ENCODE measurements around the gene PTCH1.

The PTCH1 gene

DNA sequence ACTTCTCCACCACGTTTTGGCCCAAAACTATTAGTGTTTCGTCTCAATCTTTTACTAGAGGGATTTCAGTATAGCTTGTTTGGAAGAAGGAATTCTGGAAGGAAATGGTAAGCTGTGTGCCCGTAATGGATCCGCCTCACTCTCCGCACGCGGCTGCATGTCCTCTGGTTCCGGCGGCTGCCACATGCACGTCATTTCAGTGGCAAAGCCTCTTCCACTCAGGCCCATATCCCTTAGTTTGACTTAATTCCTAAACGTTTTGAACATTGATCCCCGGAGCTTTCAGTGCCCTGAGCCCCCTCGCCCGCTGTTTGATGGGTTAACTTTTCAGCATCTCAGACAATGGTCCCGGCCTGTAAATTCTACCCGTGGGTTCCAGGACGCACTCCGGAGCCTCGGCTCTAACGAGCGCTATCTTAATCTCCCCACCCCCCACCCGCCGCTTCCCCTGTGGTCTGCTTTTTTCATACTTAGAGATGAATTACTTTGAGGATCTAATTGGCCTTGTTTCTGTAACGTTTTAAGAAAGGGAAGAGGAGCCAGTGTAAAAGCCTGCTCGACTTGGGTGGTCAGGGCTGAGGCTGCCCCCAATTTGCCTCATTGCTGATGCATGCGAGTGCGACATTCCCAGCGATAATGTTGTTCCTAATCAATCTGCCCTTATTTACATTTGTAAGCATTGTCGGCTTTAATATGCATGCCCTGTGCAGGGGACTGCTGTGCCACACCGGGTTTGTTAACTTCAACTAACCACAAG lies 4.6 kb downstream of the PTCH1 start:
- DNase-seq, result no peak

DNA sequence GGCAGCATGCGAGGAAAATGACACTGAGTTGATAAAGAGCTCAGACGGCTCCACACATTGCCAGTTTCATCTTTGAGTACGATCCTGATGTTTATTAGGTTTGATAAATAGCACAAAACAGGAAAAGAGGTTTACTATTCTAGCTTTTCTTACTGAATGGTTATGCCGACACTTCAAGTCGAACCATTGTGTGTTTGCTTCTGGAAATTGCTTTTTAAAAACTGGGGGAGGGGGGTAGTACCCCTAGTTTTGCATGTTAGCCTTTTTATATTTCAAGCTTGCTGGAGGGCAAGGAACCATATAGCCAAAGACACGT lies 5.2 kb downstream of the PTCH1 start:
- no peak for DNase-seq

DNA sequence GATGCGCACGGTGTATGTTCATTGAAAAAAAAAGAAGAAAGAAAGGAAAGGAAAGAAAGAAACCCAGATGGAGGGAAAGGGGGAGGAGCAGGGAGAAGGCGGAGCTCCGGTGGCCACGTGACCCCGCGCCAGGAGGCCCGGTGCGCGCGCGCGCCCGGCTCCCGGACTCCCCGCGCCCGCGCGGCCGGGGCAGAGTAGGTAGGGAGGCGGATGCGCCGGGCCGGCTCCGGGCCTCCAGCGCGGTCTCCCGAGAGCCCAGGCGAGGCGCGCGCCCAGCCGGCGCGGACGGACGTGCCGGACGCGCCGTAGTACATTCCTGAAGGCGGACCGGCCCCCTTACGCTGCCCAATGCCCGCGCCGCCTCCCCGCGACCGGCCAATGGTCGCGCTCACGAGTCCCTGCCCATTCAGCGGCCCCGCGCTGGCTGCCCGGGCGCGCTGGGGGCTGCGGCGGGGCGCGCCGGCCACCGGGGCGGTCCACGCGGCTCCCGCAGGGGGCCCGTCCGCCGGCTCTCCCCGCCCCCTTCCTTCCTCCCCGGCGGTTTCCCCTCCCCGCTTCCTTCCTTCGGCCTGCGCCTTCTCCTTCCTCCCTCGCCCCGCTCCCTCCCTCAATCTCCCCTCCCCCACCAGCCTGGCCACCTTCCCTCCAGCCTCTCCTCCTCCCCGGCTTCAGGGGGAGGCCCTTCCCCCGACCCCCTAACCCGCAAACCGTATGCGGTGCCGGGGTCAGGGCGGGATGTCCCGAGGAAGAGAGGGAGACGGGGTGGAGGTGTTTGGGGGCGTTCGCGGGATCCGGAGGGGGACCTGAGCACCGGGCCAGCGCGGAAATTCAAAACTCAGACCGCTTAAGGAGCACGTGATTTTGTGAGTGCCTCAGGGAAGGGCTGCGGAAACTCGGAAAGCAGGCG lies 5.8 kb downstream of the PTCH1 start:
- peak; percentile 87 for DNase-seq

DNA sequence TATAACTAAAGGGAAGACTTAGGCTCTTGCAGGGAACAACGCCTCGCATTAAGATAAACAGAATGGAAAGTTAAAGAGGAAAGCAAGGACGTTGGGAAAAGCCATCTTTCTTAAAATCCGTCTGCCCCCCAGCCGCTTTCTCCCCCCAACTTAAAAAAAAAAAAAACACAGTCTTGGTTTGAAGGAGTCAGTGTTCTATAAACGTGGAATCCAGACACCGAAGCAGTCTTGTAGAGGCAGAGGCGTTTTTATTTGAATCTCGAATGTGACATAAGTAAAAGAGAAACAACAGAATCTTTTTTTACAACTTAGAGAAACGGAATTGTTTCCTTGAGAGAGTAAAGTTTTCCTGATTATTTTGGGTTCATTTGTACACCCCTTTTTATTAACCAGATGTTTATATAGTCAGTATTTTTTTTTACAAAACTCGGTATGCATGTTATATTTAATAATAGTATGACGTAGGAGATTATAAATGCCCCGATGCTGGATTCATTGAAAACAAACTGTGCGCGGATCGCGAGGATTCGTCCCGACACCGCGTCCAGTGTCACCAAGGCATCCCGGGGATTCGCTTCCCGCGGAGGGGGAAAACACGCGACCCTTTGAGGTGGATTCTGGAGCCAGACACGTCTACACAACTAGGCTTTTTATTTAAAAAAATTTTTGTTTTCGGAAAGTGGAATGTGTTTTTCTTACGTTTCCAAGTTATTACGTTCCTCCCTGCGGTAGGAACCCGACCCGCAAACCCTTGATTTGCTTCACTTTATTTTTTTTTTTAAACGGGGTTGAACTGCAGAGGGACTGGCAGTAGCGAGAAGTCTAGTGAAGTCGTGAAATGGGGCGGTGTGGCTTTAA lies 6.7 kb downstream of the PTCH1 start:
- DNase-seq, result no peak

DNA sequence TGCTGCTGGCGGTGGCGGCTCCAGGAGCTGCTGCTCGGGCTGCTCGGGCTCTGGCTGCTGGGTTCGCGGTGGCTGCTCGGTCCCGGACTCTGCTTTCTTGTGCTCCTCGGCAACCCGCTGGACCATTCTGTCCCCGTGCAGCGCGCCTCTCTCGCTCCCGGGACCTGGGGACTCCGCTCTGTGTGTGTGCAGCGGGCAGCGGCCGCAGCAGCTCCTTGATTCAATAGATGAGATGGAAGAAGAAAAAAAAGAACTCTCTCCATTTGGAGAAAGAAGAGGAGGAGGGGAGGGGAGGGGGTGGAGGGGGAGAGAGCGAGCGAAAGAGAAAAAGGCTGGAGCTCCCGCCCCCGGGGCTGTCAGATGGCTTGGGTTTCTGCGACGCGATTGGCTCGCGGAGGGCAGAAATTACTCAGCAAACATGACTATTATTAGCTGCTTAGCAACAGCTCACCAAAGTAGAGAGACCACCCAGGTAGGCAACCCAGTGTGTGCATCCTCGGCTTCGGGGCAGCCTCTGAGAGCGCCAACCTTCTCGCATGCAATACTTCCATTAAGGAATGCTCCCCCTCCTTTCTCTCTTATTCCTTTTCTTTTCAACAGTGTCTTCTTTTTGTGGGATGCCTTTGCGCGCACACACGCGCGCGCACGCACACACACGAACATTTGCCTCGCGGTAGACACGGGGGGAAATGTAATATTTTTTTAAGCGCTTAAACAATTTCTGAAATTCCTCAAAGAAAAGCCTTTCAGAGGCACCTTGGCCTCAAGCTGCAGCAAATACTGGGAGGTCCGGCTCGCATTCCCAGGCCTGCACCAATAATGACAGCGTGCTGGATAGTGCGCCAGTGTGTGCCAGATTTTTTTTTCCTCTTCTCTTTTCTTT lies 7.6 kb downstream of the PTCH1 start:
- peak; percentile 75 for DNase-seq

DNA sequence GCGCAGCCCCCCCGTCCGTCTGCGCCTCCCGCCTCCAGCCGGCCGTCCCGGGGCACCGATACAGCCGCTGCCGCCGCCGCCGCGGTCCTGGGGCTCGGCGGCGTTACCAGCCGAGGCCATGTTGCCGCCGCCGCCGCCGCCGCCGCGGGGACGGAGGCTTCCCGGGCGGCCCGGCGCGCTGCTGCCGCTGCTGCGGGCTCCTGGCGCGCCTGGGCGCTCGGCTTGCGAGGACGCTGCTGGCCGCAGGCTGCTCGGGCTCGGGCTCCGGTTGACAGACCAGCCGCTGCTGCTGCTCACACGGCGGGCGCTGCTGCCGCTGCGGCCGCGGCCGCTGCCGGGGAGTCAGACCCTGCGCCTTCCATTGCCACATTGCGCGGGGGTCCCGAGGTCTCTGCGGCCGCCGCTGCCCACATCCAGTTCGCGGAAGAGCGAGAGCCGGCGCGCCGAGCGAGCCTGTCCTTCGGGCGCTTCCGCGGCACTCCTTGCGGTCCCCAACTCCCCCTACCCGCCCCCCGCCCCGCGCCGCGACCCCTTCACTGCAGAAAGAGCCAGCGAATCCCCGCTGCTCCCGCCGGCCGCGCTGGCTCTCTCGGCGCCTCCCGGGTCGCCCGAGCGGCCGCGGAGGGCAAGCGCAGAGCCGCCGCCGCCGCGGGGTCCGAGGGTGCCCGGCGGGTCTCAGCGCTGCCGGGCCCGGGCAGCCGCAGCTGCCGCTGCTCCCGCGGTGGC lies 8.4 kb downstream of the PTCH1 start:
- DNase-seq, result peak; percentile 39

DNA sequence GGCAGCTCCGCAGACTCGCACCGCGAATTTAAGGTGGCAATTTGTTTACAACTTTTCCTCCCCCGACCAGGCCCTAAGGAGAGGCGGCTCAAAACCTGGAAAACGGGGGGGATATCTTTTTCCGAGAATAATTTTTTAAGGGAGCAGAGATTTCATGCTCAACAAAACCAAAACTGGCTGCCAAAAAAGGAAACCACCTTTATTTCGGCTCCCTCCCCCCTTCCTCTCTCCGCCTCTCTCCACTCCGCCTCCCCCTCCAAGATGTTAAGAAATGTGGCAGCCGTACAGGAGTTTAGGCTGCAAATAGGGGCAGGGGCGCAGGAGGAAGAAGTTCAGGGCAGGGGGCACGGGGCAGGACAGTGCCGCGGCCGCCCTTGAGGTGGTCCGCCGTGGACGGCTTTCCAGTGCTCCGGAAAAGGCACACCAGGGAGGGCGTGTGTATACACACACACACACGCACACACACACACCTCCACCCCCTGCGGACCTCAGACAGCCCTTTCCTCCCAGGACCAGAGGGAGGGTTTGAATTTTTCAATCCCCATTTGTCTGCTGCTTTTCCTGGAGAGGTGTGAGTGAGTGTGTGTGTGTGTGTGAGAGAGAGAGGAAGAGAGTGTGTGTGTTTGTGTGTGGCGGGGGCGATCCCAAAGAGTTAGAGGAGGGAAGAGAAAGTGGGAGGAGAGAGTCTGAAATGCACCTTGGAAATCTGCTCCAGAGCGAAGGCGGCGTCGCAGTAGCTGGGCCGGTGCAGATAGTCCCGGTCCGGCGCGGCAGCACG lies 9.1 kb downstream of the PTCH1 start:
- DNase-seq, result peak; percentile 52

DNA sequence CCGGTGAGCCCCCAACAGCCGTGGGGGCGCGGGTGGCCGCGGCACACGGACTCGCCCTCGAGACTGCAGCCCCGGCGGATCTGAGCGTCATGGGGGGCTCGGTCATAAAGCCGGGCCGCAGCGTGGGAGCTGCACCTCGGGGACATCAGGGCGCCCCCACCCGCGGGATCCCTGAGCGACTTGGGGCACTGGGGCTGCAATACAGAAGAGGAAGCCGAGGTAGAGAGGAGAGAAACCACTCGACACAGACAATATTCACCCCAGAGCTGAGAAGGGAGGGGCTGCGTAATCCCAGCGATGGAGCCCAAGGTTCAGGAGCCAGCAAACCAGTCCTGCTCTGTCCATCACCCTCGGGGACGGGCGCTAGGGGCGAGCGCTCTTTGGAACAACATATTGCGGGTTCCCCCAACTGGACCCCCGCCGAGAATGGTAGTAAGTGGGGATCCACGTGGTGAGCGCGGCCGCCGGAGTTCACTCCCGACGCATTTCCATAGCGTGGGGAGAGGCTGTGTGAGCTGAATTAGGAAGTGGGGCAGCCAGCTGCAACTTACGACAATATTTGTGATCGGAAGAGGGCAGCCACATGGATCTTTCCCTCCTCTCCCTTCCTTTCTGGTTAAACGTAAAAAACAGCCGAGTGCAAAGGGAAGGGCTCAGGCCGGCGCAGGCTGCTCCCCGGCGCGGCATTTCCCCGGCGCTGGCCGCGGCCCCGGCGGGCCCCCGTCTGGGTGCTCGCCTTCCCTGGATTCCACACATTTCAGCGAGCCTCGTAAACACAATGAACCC lies 9.9 kb downstream of the PTCH1 start:
- peak; percentile 52 for DNase-seq

DNA sequence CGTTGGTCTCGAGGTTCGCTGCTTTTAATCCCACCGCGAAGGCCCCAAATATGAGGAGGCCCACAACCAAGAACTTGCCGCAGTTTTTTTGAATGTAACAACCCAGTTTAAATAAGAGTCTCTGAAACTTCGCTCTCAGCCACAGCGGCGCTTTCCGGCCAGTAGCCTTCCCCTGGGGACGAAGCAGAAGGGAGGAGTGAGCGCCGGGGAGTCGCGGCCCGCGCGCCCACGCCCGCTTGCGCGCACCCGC lies 10.4 kb downstream of the PTCH1 start:
- DNase-seq, result peak; percentile 56

DNA sequence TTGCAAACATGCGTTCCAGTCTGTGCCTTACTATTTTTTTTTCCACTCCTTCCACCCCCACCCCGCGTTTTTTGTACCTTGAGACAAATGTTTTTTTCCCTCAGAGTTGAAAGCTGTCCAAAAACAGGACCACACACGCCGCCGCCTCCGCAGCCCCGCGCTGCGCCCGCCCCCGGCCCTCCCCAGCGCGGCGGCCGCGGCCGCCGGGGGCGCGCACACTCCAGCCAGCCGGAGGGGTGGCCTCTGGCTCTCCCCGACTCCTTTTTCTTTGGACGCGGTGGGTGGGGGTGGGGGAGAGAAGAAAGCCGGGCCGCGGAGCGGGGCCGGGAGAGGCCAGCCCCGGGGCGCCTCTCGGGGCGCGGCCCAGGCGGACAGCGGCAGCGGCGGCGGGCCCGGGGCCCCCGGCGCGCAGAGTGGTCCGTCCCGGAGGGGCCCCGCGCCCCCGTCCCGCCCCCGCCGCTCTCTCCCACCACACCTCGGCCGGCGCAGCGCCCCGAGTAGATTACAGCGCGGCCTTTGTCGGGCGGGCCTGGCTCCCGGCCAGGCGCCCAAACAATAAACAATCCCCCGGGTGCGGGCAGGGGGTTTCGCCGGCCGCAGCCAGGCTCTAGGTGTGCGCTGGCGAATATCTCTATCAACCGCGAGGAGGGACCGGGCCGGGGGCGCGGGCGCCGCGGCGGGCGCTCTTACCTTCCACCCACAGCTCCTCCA lies 10.9 kb downstream of the PTCH1 start:
- peak; percentile 55 for DNase-seq

DNA sequence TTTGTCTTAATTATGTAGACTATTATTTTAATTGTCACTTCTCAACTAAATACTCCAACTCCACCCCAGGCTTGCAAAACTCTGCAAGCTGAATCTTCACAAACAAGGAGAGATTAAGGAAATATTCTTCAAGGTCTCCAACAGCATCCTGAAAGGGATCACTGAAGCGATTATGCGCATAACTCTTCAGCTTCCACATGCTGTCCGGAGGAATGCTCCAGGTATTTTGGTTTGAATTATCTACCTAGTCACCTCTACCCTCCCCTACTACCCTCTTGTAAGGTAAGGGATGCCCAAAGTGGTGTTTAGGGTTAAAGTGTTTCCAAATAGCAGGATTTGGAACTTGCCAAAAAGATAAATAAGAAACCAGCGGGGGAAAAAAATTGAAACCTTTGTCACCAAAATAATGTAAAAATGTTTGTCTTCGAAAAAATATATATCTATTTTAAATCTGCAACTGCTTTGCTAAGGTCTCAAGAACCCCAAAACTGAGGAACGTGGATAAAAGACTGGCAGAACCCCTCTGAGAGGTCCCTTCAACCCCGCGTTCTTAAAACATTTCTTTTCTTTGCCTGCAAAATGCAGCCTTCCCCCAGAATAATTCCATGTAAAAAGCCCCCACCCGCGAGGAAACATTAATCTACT lies 11.6 kb downstream of the PTCH1 start:
- no peak for DNase-seq

DNA sequence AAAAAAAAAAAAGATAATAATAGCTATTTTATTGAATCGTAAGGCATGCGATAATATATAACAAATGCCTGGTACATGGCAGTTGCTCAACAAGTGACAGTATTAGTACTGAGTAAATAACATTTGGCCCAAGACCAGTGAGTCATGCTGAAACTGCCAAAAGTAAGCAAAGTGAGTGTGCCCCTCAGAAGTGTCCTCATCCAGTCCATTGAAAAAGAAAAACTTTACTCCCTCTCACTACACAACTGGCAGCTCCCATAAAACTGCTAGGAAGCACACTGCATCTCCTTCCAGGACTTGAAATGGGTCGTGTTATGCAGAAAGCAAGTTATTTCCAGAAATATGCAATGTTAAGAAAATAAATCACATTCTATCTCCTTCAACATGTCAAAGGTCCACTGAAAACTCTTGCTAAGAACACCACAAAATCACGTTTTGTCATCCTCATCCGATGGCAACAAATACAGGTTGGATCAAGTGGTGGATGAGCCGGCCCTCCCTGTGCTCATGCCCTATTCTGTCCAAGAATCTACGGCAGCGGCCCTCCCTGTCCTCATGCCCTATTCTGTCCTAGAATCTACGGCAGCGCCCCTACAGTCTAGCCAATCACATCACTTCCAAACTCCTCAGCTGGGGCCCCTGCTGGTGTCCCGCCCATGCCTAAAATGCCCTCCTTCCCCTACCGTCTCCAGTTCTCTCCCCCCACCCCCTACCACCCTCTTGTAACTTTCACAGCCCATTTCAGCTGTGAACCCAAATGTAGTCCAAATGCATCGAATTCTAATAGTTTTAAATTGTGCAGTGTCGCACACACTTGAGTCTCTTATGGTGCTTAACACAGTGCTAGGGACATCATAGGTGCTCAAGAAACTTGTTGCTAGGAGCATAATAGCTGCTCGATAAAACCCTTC lies 12.5 kb downstream of the PTCH1 start:
- DNase-seq, result no peak

DNA sequence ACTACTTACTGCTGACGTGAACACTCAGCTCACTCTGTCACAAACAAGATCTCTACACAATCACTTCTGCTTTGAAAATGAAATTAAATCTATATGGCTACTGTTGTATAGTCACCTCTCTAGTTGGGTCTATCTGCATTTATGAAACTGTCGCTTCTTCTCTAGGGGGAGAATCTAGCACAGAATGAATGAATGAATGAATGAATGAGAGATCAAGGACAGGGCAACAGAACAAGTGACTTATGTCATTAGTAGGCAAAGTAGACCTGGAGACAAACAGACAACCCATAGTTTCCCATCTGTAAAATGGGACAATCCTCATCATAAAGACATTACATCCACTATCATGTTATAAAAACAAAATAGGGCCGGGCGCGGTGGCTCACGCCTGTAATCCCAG lies 13.4 kb downstream of the PTCH1 start:
- no peak for DNase-seq

DNA sequence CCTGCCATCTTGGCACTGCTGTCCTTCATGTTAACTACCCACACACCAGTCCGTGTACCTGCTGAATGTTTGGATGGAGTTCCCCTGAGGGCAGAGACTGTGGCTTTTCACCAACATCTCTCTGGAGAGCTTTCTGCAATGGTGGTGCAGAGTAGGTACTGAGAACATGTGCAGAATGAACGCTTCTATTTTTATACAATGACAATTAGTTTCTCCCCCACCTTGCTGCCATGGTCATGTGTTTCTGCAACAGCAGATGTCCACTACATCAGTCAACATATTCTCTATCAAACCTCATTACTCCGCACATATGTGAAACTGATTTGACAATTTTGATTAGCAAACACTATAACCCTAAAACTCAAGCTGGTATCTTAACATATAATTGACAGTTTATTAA lies 14.5 kb downstream of the PTCH1 start:
- no peak for DNase-seq

DNA sequence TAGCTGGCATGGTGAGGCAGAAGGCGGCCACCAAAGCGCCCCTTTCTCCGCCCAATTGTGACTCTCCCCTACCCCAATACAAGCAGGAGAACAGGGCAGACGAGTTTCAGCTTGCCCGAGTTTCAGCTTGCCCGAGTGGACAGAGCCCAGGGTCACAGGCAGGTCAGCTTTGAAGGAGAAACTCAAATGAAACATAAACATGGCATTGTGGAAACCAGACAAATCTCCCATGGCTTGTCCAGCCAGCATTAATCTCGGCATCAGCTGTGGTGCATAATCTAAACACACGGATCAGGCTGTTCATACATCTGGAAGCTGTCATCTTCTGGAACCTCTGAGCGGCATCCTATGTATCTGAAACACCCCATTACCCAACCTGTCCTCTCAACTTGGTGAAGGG lies 16.9 kb downstream of the PTCH1 start:
- no peak for DNase-seq

DNA sequence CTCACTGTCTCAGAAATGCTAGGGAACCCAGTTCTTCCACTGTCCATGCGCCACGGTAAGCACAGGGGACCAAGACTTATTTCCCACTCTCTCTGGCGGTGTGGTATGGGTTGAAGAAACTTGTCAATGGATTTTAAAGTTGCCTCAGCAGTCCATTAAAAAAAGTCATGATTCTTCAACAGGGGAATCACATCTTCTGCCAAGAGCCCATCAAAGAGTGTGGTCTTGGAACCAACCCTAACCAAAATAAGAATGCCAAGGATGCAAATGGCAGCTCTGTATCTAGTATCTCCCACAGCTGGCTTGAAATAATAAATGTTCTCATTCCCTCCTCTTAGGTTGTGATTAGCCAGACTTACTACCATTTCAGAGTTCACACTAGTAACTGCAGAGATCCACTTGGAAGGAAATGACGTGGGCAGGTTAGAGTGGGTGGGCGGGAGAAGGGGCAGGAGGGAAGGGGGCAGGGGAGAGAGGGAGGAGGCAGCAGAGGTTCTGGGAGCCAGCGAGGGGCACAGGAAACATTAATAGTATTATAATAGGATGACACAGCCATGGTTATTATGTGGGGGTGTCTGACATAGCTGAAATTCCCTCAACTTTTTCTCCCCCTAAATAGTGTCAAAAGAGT lies 17.6 kb downstream of the PTCH1 start:
- DNase-seq, result no peak

DNA sequence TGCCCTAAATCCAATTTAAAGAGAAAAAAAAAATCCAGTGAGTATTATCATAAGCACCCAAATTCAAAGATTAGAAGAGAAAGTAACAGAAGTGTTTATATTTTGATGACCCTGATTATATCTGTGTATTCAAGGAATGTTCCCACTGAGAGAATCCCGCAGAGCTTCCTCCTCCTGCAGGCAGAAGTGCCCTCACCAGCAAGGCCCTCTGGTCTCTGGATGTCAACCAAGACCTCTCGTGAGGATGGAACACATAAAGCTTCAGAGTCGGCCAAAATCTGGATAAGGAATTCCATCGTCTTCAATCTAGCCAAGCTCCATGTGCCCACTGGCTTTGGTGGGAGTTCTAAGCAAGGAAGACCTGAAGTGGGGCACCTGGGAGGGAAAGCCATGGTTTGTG lies 18.1 kb downstream of the PTCH1 start:
- no peak for DNase-seq

DNA sequence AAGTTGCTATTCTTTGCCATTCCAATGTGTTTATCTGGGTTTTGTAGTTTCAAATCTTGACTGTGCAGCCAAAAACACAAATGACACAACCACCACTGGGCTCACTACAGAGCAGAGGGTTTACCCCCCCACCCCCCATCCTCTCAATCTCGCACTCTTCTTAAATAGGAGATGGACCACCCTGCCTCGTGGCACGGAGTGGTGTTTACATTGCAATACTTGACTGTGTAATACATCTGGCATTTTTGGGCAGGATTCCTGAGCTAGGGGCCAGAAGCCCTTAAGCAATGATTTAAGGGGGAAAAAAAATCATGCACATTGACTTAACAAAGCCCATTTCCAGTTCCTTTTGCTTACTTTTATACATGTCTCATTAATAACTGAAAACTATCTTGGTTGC lies 19.0 kb downstream of the PTCH1 start:
- no peak for DNase-seq

All from stimulated activated CD8-positive, alpha-beta memory T cell treated with anti-CD3 and anti-CD28 coated beads, Interleukin-4, amount 100 ng/mL, for 48 hours (primary cell).